ENCODE results near the gene GOLGA6L2. TPM values are rescaled to one million over a fixed set of nuclear protein-coding genes. Genes with fewer than 3 reads are reported as not detected.

GOLGA6L2 gene
- not detected for total RNA-seq

GRCh38 chr15:23447107-23447500 lies at the start of gene GOLGA6L2:
TSS of gene GOLGA6L2 (minus strand) at chr15:23447243. CDS start at chr15:23447181, 62 bp downstream.
- Histone ChIP-seq H3K4me3 (ENCODE audit: low read length) (no peak within 1 kb of the TSS), H3K9me3 (ENCODE audit: low read depth, low read length) (no peaks in the 10 kb centered on the region), H3K4me1 (ENCODE audit: insufficient read depth, low read length) (no peaks in the 10 kb centered on the region), H3K27me3 (ENCODE audit: insufficient read depth, low read length) (no peaks in the 10 kb centered on the region)

GRCh38 chr15:23484870-23485269 lies 37.8 kb upstream of the GOLGA6L2 start:
- Histone ChIP-seq H3K4me3 (ENCODE audit: low read length) (no peak overlapping the region), H3K9me3 (ENCODE audit: low read depth, low read length) (no peaks in the 10 kb centered on the region), H3K27me3 (ENCODE audit: insufficient read depth, low read length) (no peaks in the 10 kb centered on the region), H3K4me1 (ENCODE audit: insufficient read depth, low read length) (no peaks in the 10 kb centered on the region)

- H3K4me3 ChIP-seq (ENCODE audit: low read length): no peak overlapping the region
- no peaks in the 10 kb centered on the region for H3K27me3 ChIP-seq (ENCODE audit: insufficient read depth, low read length)
- H3K9me3 ChIP-seq (ENCODE audit: low read depth, low read length): no peaks in the 10 kb centered on the region
- no peaks in the 10 kb centered on the region for H3K4me1 ChIP-seq (ENCODE audit: insufficient read depth, low read length)
Observed at GRCh38 chr15:23483821-23484299, 36.8 kb upstream of the GOLGA6L2 start.

- Histone ChIP-seq H3K4me3 (ENCODE audit: low read length) (no peak overlapping the region), H3K27me3 (ENCODE audit: insufficient read depth, low read length) (no peaks in the 10 kb centered on the region), H3K9me3 (ENCODE audit: low read depth, low read length) (no peaks in the 10 kb centered on the region), H3K4me1 (ENCODE audit: insufficient read depth, low read length) (no peaks in the 10 kb centered on the region)
Observed at GRCh38 chr15:23482764-23483489, 35.9 kb upstream of the GOLGA6L2 start.

GRCh38 chr15:23482228-23482627 lies 35.2 kb upstream of the GOLGA6L2 start:
- Histone ChIP-seq H3K9me3 (ENCODE audit: low read depth, low read length) (no peaks in the 10 kb centered on the region), H3K4me1 (ENCODE audit: insufficient read depth, low read length) (no peaks in the 10 kb centered on the region), H3K27me3 (ENCODE audit: insufficient read depth, low read length) (no peaks in the 10 kb centered on the region), H3K4me3 (ENCODE audit: low read length) (no peak overlapping the region)

- no peaks in the 10 kb centered on the region for H3K27me3 ChIP-seq (ENCODE audit: insufficient read depth, low read length)
- no peak overlapping the region for H3K4me3 ChIP-seq (ENCODE audit: low read length)
Observed at GRCh38 chr15:23477920-23478319, 30.9 kb upstream of the GOLGA6L2 start.

GRCh38 chr15:23472678-23473077 lies 25.6 kb upstream of the GOLGA6L2 start:
- H3K9me3 ChIP-seq (ENCODE audit: low read depth, low read length): no peaks in the 10 kb centered on the region
- no peak overlapping the region for H3K4me3 ChIP-seq (ENCODE audit: low read length)
- H3K27me3 ChIP-seq (ENCODE audit: insufficient read depth, low read length): no peaks in the 10 kb centered on the region
- no peaks in the 10 kb centered on the region for H3K4me1 ChIP-seq (ENCODE audit: insufficient read depth, low read length)

More at GRCh38 chr15:23477920-23478319, 30.9 kb upstream of the GOLGA6L2 start:
- H3K9me3 ChIP-seq (ENCODE audit: low read depth, low read length): no peaks in the 10 kb centered on the region
- H3K4me1 ChIP-seq (ENCODE audit: insufficient read depth, low read length): no peaks in the 10 kb centered on the region

- Histone ChIP-seq H3K9me3 (ENCODE audit: low read depth, low read length) (no peaks in the 10 kb centered on the region), H3K4me3 (ENCODE audit: low read length) (no peak overlapping the region), H3K27me3 (ENCODE audit: insufficient read depth, low read length) (no peaks in the 10 kb centered on the region), H3K4me1 (ENCODE audit: insufficient read depth, low read length) (no peaks in the 10 kb centered on the region)
Observed at GRCh38 chr15:23472033-23472432, 25.0 kb upstream of the GOLGA6L2 start.

- H3K4me3 ChIP-seq (ENCODE audit: low read length): no peak overlapping the region
- no peaks in the 10 kb centered on the region for H3K27me3 ChIP-seq (ENCODE audit: insufficient read depth, low read length)
- H3K9me3 ChIP-seq (ENCODE audit: low read depth, low read length): no peaks in the 10 kb centered on the region
- no peaks in the 10 kb centered on the region for H3K4me1 ChIP-seq (ENCODE audit: insufficient read depth, low read length)
Observed at GRCh38 chr15:23467110-23467600, 20.1 kb upstream of the GOLGA6L2 start.

GRCh38 chr15:23457890-23458289 lies 10.8 kb upstream of the GOLGA6L2 start:
- no peaks in the 10 kb centered on the region for H3K4me1 ChIP-seq (ENCODE audit: insufficient read depth, low read length)
- H3K27me3 ChIP-seq (ENCODE audit: insufficient read depth, low read length): no peaks in the 10 kb centered on the region
- H3K4me3 ChIP-seq (ENCODE audit: low read length): no peak overlapping the region
- no peaks in the 10 kb centered on the region for H3K9me3 ChIP-seq (ENCODE audit: low read depth, low read length)

- H3K9me3 ChIP-seq (ENCODE audit: low read depth, low read length): no peaks in the 10 kb centered on the region
Observed at GRCh38 chr15:23446215-23447106, 582 bp downstream of the GOLGA6L2 start.

GRCh38 chr15:23444269-23444668 lies 2.8 kb downstream of the GOLGA6L2 start:
- Histone ChIP-seq H3K4me3 (ENCODE audit: low read length) (no peak overlapping the region), H3K9me3 (ENCODE audit: low read depth, low read length) (no peaks in the 10 kb centered on the region), H3K4me1 (ENCODE audit: insufficient read depth, low read length) (no peaks in the 10 kb centered on the region), H3K27me3 (ENCODE audit: insufficient read depth, low read length) (no peaks in the 10 kb centered on the region)

More at GRCh38 chr15:23446215-23447106, 582 bp downstream of the GOLGA6L2 start:
- no peak overlapping the region for H3K4me3 ChIP-seq (ENCODE audit: low read length)
- no peaks in the 10 kb centered on the region for H3K27me3 ChIP-seq (ENCODE audit: insufficient read depth, low read length)
- no peaks in the 10 kb centered on the region for H3K4me1 ChIP-seq (ENCODE audit: insufficient read depth, low read length)

- H3K4me3 ChIP-seq (ENCODE audit: low read length): no peak overlapping the region
- no peaks in the 10 kb centered on the region for H3K27me3 ChIP-seq (ENCODE audit: insufficient read depth, low read length)
- H3K9me3 ChIP-seq (ENCODE audit: low read depth, low read length): no peaks in the 10 kb centered on the region
- no peaks in the 10 kb centered on the region for H3K4me1 ChIP-seq (ENCODE audit: insufficient read depth, low read length)
Observed at GRCh38 chr15:23441204-23441603, 5.8 kb downstream of the GOLGA6L2 start.

GRCh38 chr15:23440596-23440995 lies 6.4 kb downstream of the GOLGA6L2 start:
- no peaks in the 10 kb centered on the region for H3K4me1 ChIP-seq (ENCODE audit: insufficient read depth, low read length)
- no peaks in the 10 kb centered on the region for H3K27me3 ChIP-seq (ENCODE audit: insufficient read depth, low read length)
- no peaks in the 10 kb centered on the region for H3K9me3 ChIP-seq (ENCODE audit: low read depth, low read length)
- H3K4me3 ChIP-seq (ENCODE audit: low read length): no peak overlapping the region

- Histone ChIP-seq H3K4me1 (ENCODE audit: insufficient read depth, low read length) (no peaks in the 10 kb centered on the region), H3K4me3 (ENCODE audit: low read length) (no peak overlapping the region), H3K27me3 (ENCODE audit: insufficient read depth, low read length) (no peaks in the 10 kb centered on the region), H3K9me3 (ENCODE audit: low read depth, low read length) (no peaks in the 10 kb centered on the region)
Observed at GRCh38 chr15:23439513-23439912, 7.5 kb downstream of the GOLGA6L2 start.

Data from mononuclear cell (primary cell).